ENCODE data around the gene BNIP5. TPM values are rescaled to one million over a fixed set of nuclear protein-coding genes. Genes with fewer than 3 reads are reported as not detected.
A peak's percentile ranks its signal among the peaks of the same experiment; 100 is the strongest.

Gene BNIP5
- total RNA-seq, 1 donor from 2014 or later = not detected

GRCh38 chr6:36375644-36376155 lies 39.0 kb upstream of the BNIP5 start:
- no peak for DNase-seq (ENCODE audit: low read depth)
- Histone ChIP-seq H3K27me3 (ENCODE audit: control insufficient read depth, insufficient read depth, low read length) (peaks cover 4% of the 10 kb centered on the region), H3K4me3 (ENCODE audit: low read depth, low read length) (no peak overlapping the region), H3K36me3 (ENCODE audit: control insufficient read depth, insufficient read depth, low read length) (no peaks in the 10 kb centered on the region)
- no peak for FAIRE-seq
- no peak for TF ChIP-seq CTCF (IDR thresholded peaks at IDR 0.05; ENCODE audit: insufficient read depth, low read length, severe bottlenecking)

DNA sequence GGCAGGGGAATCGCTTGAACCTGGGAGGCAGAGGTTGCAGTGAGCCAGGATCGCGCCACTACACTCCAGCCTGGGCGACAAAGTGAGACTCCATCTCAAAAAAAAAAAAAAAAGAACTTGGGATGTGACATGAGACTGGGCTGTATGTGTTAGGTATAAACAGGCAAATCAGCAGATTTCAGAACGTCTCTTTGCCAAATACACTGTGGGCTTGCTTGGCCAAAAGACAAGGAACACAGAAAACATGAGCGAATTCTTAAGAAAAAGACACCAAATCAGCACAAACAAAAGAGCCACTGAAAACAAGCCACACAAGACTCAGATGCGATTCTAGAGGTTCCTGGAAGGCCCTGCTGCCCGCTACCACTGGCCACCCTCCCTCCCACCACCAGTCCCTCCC lies 38.3 kb upstream of the BNIP5 start:
- TF ChIP-seq CTCF (IDR thresholded peaks at IDR 0.05; ENCODE audit: insufficient read depth, low read length, severe bottlenecking) = no peak
- no peak overlapping the region for H3K4me3 ChIP-seq (ENCODE audit: low read depth, low read length)
- peaks cover 4% of the 10 kb centered on the region for H3K27me3 ChIP-seq (ENCODE audit: control insufficient read depth, insufficient read depth, low read length)
- H3K36me3 ChIP-seq (ENCODE audit: control insufficient read depth, insufficient read depth, low read length) = no peaks in the 10 kb centered on the region
- FAIRE-seq (no peak), DNase-seq (ENCODE audit: low read depth) (no peak)

DNA sequence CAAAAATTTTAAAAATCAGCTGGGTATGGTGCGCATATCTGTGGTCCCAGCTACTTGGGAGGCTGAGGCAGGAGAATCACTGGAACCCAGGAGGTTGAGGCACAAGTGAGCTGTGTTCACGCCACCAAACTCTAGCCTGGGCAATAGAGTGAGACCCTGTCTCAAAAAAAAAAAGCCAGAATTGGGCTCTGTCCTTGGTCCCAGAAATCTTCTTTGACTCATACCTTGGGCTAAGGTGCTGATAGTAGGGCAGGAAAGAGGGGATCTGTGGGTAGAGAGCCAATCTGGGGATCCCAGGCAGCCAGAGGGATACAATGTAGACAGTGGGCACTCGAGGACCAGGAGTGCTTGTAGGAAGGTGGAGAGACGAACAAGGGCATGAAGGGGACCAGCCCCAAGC lies 37.5 kb upstream of the BNIP5 start:
- no peak for FAIRE-seq
- H3K27me3 ChIP-seq (ENCODE audit: control insufficient read depth, insufficient read depth, low read length) = peaks cover 4% of the 10 kb centered on the region
- no peaks in the 10 kb centered on the region for H3K36me3 ChIP-seq (ENCODE audit: control insufficient read depth, insufficient read depth, low read length)
- DNase-seq (ENCODE audit: low read depth) = no peak
- H3K4me3 ChIP-seq (ENCODE audit: low read depth, low read length) = no peak overlapping the region
- no peak for TF ChIP-seq CTCF (IDR thresholded peaks at IDR 0.05; ENCODE audit: insufficient read depth, low read length, severe bottlenecking)

DNA sequence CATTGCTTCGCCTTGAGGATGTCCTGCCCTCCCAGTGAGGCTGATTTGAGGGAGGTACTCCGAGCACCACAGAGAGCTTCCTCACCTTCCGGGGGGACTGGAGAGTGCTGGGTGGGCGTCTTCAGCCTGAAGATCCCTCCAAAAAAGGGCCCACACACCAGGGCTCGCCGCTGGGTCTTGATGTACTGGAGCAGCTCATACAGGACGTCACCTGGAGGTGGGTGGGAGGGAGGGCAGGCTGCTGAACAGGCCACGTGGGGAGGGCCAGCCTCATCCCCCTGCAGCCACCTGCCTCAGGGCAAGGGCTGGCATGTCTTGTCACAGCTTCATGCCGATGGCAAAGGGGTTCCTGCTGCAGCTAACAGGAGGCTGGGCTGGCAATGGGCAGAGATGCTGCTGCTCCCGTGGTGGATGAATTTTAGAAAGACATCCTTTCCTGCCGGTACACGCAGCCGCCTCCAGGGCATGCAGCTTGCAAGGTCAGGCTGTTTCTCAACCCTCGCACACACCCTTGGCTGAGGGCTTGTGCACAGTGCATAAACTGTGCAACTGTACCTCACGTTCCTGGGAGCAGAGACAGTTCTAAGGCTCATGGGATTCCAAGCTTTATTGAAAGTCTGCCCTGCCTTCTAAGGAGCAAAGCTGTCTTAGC lies 36.8 kb upstream of the BNIP5 start:
- Histone ChIP-seq H3K36me3 (ENCODE audit: control insufficient read depth, insufficient read depth, low read length) (no peaks in the 10 kb centered on the region), H3K4me3 (ENCODE audit: low read depth, low read length) (no peak overlapping the region), H3K27me3 (ENCODE audit: control insufficient read depth, insufficient read depth, low read length) (peaks cover 4% of the 10 kb centered on the region)
- DNase-seq (ENCODE audit: low read depth) = peak; percentile 76
- TF ChIP-seq CTCF (IDR thresholded peaks at IDR 0.05; ENCODE audit: insufficient read depth, low read length, severe bottlenecking) = peak; percentile 32
- peak; percentile 91 for FAIRE-seq

GRCh38 chr6:36372088-36372487 lies 35.4 kb upstream of the BNIP5 start:
- Histone ChIP-seq H3K4me3 (ENCODE audit: low read depth, low read length) (no peak overlapping the region), H3K27me3 (ENCODE audit: control insufficient read depth, insufficient read depth, low read length) (peaks cover 4% of the 10 kb centered on the region), H3K36me3 (ENCODE audit: control insufficient read depth, insufficient read depth, low read length) (no peaks in the 10 kb centered on the region)
- TF ChIP-seq CTCF (IDR thresholded peaks at IDR 0.05; ENCODE audit: insufficient read depth, low read length, severe bottlenecking) = no peak
- DNase-seq (ENCODE audit: low read depth) (no peak), FAIRE-seq (no peak)

- no peak for TF ChIP-seq CTCF (IDR thresholded peaks at IDR 0.05; ENCODE audit: insufficient read depth, low read length, severe bottlenecking)
- Histone ChIP-seq H3K4me3 (ENCODE audit: low read depth, low read length) (no peak overlapping the region), H3K36me3 (ENCODE audit: control insufficient read depth, insufficient read depth, low read length) (no peaks in the 10 kb centered on the region), H3K27me3 (ENCODE audit: control insufficient read depth, insufficient read depth, low read length) (peaks cover 4% of the 10 kb centered on the region)
- FAIRE-seq (no peak), DNase-seq (ENCODE audit: low read depth) (no peak)
These were observed 34.5 kb upstream of the BNIP5 start for GRCh38 chr6:36371211-36371610.

Data from bronchial epithelial cell (primary cell).